ENCODE measurements around the gene SNIP1. TPM values are rescaled to one million over a fixed set of nuclear protein-coding genes. Genes with fewer than 3 reads are reported as not detected.
A peak's percentile ranks its signal among the peaks of the same experiment; 100 is the strongest.

The SNIP1 gene
- 15.7 and 16.9 TPM in 2 replicates for total RNA-seq

GRCh38 chr1:37553927-37554808 is at the start of gene SNIP1:
SNIP1 (minus strand) TSS chr1:37554293; CDS start chr1:37554229, 64 bp downstream.

GRCh38 chr1:37595440-37596181 is 41.5 kb upstream of the SNIP1 start, which contains the start of gene GNL2:
GNL2 (minus strand) TSS chr1:37595937; CDS start chr1:37595822, 115 bp downstream.

GRCh38 chr1:37556712-37557196 is 2.7 kb upstream of the SNIP1 start, which contains the start of gene DNALI1:
DNALI1 (plus strand) TSS chr1:37556940; CDS start chr1:37556995, 55 bp downstream.

GRCh38 chr1:37514350-37515184 is 39.5 kb downstream of the SNIP1 start, which contains the start of gene MEAF6:
MEAF6 (minus strand) TSS chr1:37514766; CDS start chr1:37514746, 20 bp downstream.

Small RNA genes lying within 50 kb of the gene (small RNA-seq; reads per million reads assigned to genes)
- gene AL034379.1 (not detected), gene MIR5581 (1.0 reads per million, percentile 20 among the genes with 10 or more reads in this experiment)

Other genes with a start within 250 kb of the SNIP1 start
- gene ZC3H12A, start 79.7 kb downstream of the SNIP1 start, total RNA-seq, result 15.5 and 34.2 TPM in 2 replicates
- 59.4 and 60.0 TPM in 2 replicates for gene MEAF6, start 39.5 kb downstream of the SNIP1 start, total RNA-seq
- gene DNALI1, start 2.6 kb upstream of the SNIP1 start, total RNA-seq, result 5.3 and 5.8 TPM in 2 replicates
- 65.3 and 69.6 TPM in 2 replicates for gene GNL2, start 41.6 kb upstream of the SNIP1 start, total RNA-seq
- gene RSPO1, start 80.6 kb upstream of the SNIP1 start, total RNA-seq, result 2.4 and 3.4 TPM in 2 replicates
- gene CDCA8, start 138.2 kb upstream of the SNIP1 start, total RNA-seq, result 1.8 and 2.1 TPM in 2 replicates
- not detected in 2 replicates for gene EPHA10, start 210.8 kb upstream of the SNIP1 start, total RNA-seq
- 1.6 and 1.8 TPM in 2 replicates for gene MANEAL, start 239.6 kb upstream of the SNIP1 start, total RNA-seq

Measured in hair follicle dermal papilla cell (primary cell).